Measurements from ENCODE around the gene TMEM184A.

Gene TMEM184A

GRCh38 chr7:1498370-1499305 is 57.4 kb downstream of the TMEM184A start:
- DNase-seq: no peak

GRCh38 chr7:1497293-1497927 is 58.6 kb downstream of the TMEM184A start:
- no peak for DNase-seq

- DNase-seq: no peak
Observed at GRCh38 chr7:1496531-1497292, 59.3 kb downstream of the TMEM184A start.

GRCh38 chr7:1495564-1496242 is 60.3 kb downstream of the TMEM184A start:
- DNase-seq: no peak

- no peak for DNase-seq
Observed at GRCh38 chr7:1494866-1495563, 61.0 kb downstream of the TMEM184A start.

GRCh38 chr7:1494447-1494846 is 61.6 kb downstream of the TMEM184A start:
- DNase-seq: no peak

- no peak for DNase-seq
Observed at GRCh38 chr7:1493571-1493970, 62.4 kb downstream of the TMEM184A start.

GRCh38 chr7:1493129-1493528 is 62.9 kb downstream of the TMEM184A start:
- DNase-seq: no peak

- DNase-seq: no peak
Observed at GRCh38 chr7:1492640-1493039, 63.4 kb downstream of the TMEM184A start.

Data from OCI-M1 (cell line).